HepG2 (cell line): ENCODE results near the gene GRAP. TPM values are rescaled to one million over a fixed set of nuclear protein-coding genes. Genes with fewer than 3 reads are reported as not detected.
A peak's percentile ranks its signal among the peaks of the same experiment; 100 is the strongest.

ENCODE experiments used
- AFF4 ChIP-seq: sonication (generic); formaldehyde crosslinking; IDR thresholded peaks from 2 replicates; pipeline ENCODE4 v1.4.0; 2020; ENCODE audit warnings: missing genetic modification reagents
- FOXC1 ChIP-seq: sonication (generic); formaldehyde crosslinking; IDR thresholded peaks from 2 replicates; pipeline ENCODE4 v1.8.0; 2022; ENCODE audit warnings: mild to moderate bottlenecking, missing genetic modification reagents, borderline replicate concordance
- HIC2 ChIP-seq: sonication (generic); formaldehyde crosslinking; IDR thresholded peaks from 2 replicates; pipeline ENCODE4 v1.9.0; 2022; ENCODE audit warnings: low read depth, missing genetic modification reagents
- HMGA1 ChIP-seq: sonication (generic); formaldehyde crosslinking; conservative IDR thresholded peaks from 2 replicates; pipeline ENCODE4 v1.4.0; 2020; ENCODE audit warnings: missing genetic modification reagents
- KDM1A ChIP-seq: IDR thresholded peaks from 2 replicates; pipeline ENCODE4 v1.6.1; 2016; ENCODE audit warnings: missing compliant biosample characterization
- RFXAP ChIP-seq: sonication (generic); formaldehyde crosslinking; IDR thresholded peaks from 2 replicates; pipeline ENCODE4 v1.4.0; 2020; ENCODE audit warnings: missing genetic modification reagents, borderline replicate concordance
- ZNF281 ChIP-seq: sonication (generic); formaldehyde crosslinking; IDR thresholded peaks from 2 replicates; pipeline ENCODE4 v1.4.0; 2020; ENCODE audit warnings: missing genetic modification reagents, borderline replicate concordance
- ZNF484 ChIP-seq: sonication (generic); formaldehyde crosslinking; IDR thresholded peaks from 2 replicates; pipeline ENCODE4 v1.5.1; 2020; ENCODE audit warnings: mild to moderate bottlenecking, low read depth, missing genetic modification reagents, borderline replicate concordance
- ZNF703 ChIP-seq: sonication (generic); formaldehyde crosslinking; IDR thresholded peaks from 2 replicates; pipeline ENCODE4 v1.5.1; 2020; ENCODE audit warnings: missing genetic modification reagents, mild to moderate bottlenecking, moderate library complexity, borderline replicate concordance
- ZNF724P ChIP-seq: sonication (generic); formaldehyde crosslinking; IDR thresholded peaks from 2 replicates; pipeline ENCODE4 v1.8.0; 2022; ENCODE audit warnings: missing genetic modification reagents, borderline replicate concordance
- polyA plus RNA-seq, 8 experiments: library from polyadenylated mRNA; depleted of rRNA in 3 of 8; stranded (reverse) in 7 of 8; unstranded in 1 of 8; fragments of >200 nt; fragmentation: Illumina TruSeq in 4 of 8; extraction: Trizol in 4 of 8; gene quantifications; 2 replicates each; pipeline versions ENCODE4 v1.2.1 to v1.2.3, GENCODE V29; 2011 to 2016; ENCODE audit warnings: low read depth in 4 of 8, missing spikeins in 1 of 8, mixed read lengths in 1 of 8; ENCODE audit not compliant: insufficient read depth in 1 of 8
- total RNA-seq, 5 experiments: library from RNA; depleted of rRNA; stranded (reverse); fragments of >200 nt; fragmentation: Illumina TruSeq; extraction: Trizol; gene quantifications; 2 replicates each; pipeline ENCODE4 v1.2.3, GENCODE V29; 2016; ENCODE audit warnings: low read depth in 1 of 5
- TF ChIP-seq, protein P1 (sequence below): sonication (generic); formaldehyde crosslinking; IDR thresholded peaks from 2 replicates; pipeline ENCODE4 v1.8.0; 2022; ENCODE audit warnings: mild to moderate bottlenecking, missing genetic modification reagents, moderate library complexity

Gene GRAP
- total and polyA plus RNA-seq, 2 of the 13 experiments (the other 11 are each of a cell fraction or from before 2014, with no cell fraction given) = 0.77 to 1.7 TPM

DNA sequence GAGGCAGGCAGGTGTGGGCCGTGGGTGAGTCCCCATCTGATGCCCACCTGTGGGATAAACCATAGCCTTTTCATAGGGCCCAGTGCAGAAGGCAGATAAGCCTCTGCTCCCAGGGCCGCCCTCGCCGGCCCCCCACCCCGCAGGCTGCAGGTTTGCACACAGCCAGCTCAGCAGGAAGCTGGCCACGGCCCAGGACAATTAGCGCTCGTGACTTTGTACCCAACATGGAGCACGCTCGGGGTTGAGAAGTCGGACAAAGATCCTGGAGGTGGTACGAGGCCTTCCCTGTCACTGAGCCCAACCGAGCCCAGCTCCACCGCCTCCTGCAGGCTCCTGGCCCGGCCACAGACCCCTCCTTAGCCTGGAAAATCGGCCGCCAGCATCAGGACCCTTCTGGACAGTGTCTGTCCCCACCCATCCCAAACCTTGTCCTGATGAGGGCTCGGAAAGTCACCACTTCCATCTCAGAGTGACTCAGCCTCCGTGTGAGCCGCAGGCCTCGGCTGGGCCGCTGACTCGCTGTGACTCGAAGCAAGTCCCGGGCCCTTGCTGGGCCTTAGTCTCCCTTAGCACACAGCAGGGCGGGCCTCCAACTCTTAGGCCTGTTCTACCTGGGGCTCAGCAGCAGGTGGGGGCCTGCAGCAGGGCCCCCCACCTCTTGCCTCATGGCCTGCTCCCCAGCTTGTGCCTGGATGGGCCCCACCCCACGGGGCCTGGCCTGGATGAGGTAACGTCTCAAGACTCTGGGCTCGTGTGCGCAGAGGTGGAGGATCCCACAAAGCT lies 64.9 kb downstream of the GRAP start (continued):
- TF ChIP-seq AFF4 (CRISPR knock-in tag) (no peak), ZNF484 (CRISPR knock-in tag) (no peak), HIC2 (CRISPR knock-in tag) (no peak; the same call in 1 of the 2 replicates), KDM1A (CRISPR knock-in tag) (no peak), HMGA1 (CRISPR knock-in tag) (no peak), RFXAP (CRISPR knock-in tag) (no peak), ZNF724P (CRISPR knock-in tag) (0 out of 2 replicates have a peak, but pooled peaks have one; percentile 19), ZNF703 (no peak), ZNF281 (CRISPR knock-in tag) (no peak), FOXC1 (CRISPR knock-in tag) (peak; percentile 36; the same call in 1 of the 2 replicates)
- TF ChIP-seq, protein P1, sequence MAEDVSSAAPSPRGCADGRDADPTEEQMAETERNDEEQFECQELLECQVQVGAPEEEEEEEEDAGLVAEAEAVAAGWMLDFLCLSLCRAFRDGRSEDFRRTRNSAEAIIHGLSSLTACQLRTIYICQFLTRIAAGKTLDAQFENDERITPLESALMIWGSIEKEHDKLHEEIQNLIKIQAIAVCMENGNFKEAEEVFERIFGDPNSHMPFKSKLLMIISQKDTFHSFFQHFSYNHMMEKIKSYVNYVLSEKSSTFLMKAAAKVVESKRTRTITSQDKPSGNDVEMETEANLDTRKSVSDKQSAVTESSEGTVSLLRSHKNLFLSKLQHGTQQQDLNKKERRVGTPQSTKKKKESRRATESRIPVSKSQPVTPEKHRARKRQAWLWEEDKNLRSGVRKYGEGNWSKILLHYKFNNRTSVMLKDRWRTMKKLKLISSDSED (CRISPR knock-in tag) = no peak
